WTC11 (cell line): ENCODE measurements around the gene SGCA. TPM values are rescaled to one million over a fixed set of nuclear protein-coding genes. Genes with fewer than 3 reads are reported as not detected.

Experiments
- ATAC-seq: fragments of 200-7000 bp; cut with Tn5 transposase; 2 replicates; pipeline ENCODE4 v1.10.0; 2021; ENCODE audit warnings: mild to moderate bottlenecking, moderate library complexity
- CTCF ChIA-PET: fragments of 300-600 bp; sonication (Branson Sonifier 250); formaldehyde crosslinking; loops from one replicate; lab custom pipeline; 2021; ENCODE audit warnings: antibody characterized with exemption; lab: Charles Lee
- POLR2A ChIA-PET: fragments of 350-600 bp; sonication (Branson Sonifier 250); formaldehyde crosslinking; loops from one replicate; lab custom pipeline; 2021; ENCODE audit warnings: antibody characterized with exemption; lab: Charles Lee
- DNase-seq: peaks from one replicate; pipeline ENCODE4 v3.0.0; 2021; ENCODE audit warnings: low spot score
- H3K27ac Mint-ChIP-seq: 2 replicates; pipeline ENCODE4 v1.8.0; 2021; ENCODE audit warnings: mixed read lengths
- H3K27me3 Mint-ChIP-seq: 2 replicates; pipeline ENCODE4 v1.8.0; 2021; ENCODE audit warnings: low read depth, mild to moderate bottlenecking, moderate library complexity, mixed read lengths
- H3K36me3 Mint-ChIP-seq: 2 replicates; pipeline ENCODE4 v1.8.0; 2021; ENCODE audit warnings: mixed read lengths
- H3K4me1 Mint-ChIP-seq: 2 replicates; pipeline ENCODE4 v1.8.0; 2022; ENCODE audit warnings: mixed read lengths
- H3K4me3 Mint-ChIP-seq: 2 replicates; pipeline ENCODE4 v1.8.0; 2021; ENCODE audit warnings: mild to moderate bottlenecking, moderate library complexity, mixed read lengths
- H3K9me3 Mint-ChIP-seq: 2 replicates; pipeline ENCODE4 v1.8.0; 2021; ENCODE audit warnings: mixed read lengths
- ATF2 ChIP-seq: sonication (generic); formaldehyde crosslinking; IDR thresholded peaks from 2 replicates; pipeline ENCODE4 v1.8.1; 2022; ENCODE audit warnings: low read depth, missing genetic modification reagents, borderline replicate concordance
- CREM ChIP-seq: sonication (generic); formaldehyde crosslinking; IDR thresholded peaks from 2 replicates; pipeline ENCODE4 v1.8.1; 2022; ENCODE audit warnings: mild to moderate bottlenecking, missing genetic modification reagents, moderate library complexity
- E2F1 ChIP-seq: sonication (generic); formaldehyde crosslinking; IDR thresholded peaks from 2 replicates; pipeline ENCODE4 v1.8.0; 2022; ENCODE audit warnings: mild to moderate bottlenecking, missing genetic modification reagents
- ELF4 ChIP-seq: sonication (generic); formaldehyde crosslinking; IDR thresholded peaks from 2 replicates; pipeline ENCODE4 v1.8.1; 2022; ENCODE audit warnings: low read depth, mild to moderate bottlenecking, moderate library complexity, missing genetic modification reagents
- FOXJ3 ChIP-seq: sonication (generic); formaldehyde crosslinking; IDR thresholded peaks from 2 replicates; pipeline ENCODE4 v1.9.0; 2021; ENCODE audit warnings: missing genetic modification reagents, mild to moderate bottlenecking, borderline replicate concordance
- FOXK1 ChIP-seq: sonication (generic); formaldehyde crosslinking; IDR thresholded peaks from 2 replicates; pipeline ENCODE4 v1.8.0; 2022; ENCODE audit warnings: mild to moderate bottlenecking, moderate library complexity, missing genetic modification reagents
- GRHL2 ChIP-seq: fragments of 250-450 bp; sonication (Bioruptor Pico); IDR thresholded peaks from 2 replicates; pipeline ENCODE4 v1.8.0; 2022; ENCODE audit warnings: mild to moderate bottlenecking, moderate library complexity; ENCODE audit not compliant: insufficient replicate concordance, severe bottlenecking
- GTF2I ChIP-seq: fragments of 250-450 bp; sonication (Bioruptor Pico); conservative IDR thresholded peaks from 2 replicates; pipeline ENCODE4 v1.4.0; 2021; ENCODE audit warnings: mild to moderate bottlenecking
- HMGXB4 ChIP-seq: sonication (generic); formaldehyde crosslinking; IDR thresholded peaks from 2 replicates; pipeline ENCODE4 v1.8.1; 2023; ENCODE audit warnings: mild to moderate bottlenecking, moderate library complexity, missing genetic modification reagents
- MXD4 ChIP-seq: fragments of 250-450 bp; sonication (Bioruptor Pico); IDR thresholded peaks from 2 replicates; pipeline ENCODE4 v1.8.0; 2021; ENCODE audit warnings: mild to moderate bottlenecking, moderate library complexity, borderline replicate concordance
- MYBL2 ChIP-seq: sonication (generic); formaldehyde crosslinking; IDR thresholded peaks from 2 replicates; pipeline ENCODE4 v1.8.1; 2023; ENCODE audit warnings: mild to moderate bottlenecking, moderate library complexity, missing genetic modification reagents
- NFATC4 ChIP-seq: fragments of 250-450 bp; sonication (Bioruptor Pico); IDR thresholded peaks from 2 replicates; pipeline ENCODE4 v1.9.0; 2021; ENCODE audit warnings: mild to moderate bottlenecking
- NR2C2 ChIP-seq: sonication (generic); formaldehyde crosslinking; IDR thresholded peaks from 2 replicates; pipeline ENCODE4 v1.8.0; 2022; ENCODE audit warnings: mild to moderate bottlenecking, missing genetic modification reagents
- RORB ChIP-seq: fragments of 250-450 bp; sonication (Bioruptor Pico); IDR thresholded peaks from 2 replicates; pipeline ENCODE4 v1.9.0; 2021; ENCODE audit warnings: mild to moderate bottlenecking
- SMAD3 ChIP-seq: sonication (generic); formaldehyde crosslinking; IDR thresholded peaks from 2 replicates; pipeline ENCODE4 v1.8.0; 2022; ENCODE audit warnings: missing genetic modification reagents, mild to moderate bottlenecking, borderline replicate concordance
- SP1 ChIP-seq: sonication (generic); formaldehyde crosslinking; conservative IDR thresholded peaks from 2 replicates; pipeline ENCODE4 v1.8.1; 2022; ENCODE audit warnings: missing genetic modification reagents
- USF2 ChIP-seq: sonication (generic); formaldehyde crosslinking; IDR thresholded peaks from 2 replicates; pipeline ENCODE4 v1.8.1; 2023; ENCODE audit warnings: mild to moderate bottlenecking, missing genetic modification reagents, moderate library complexity
- ZMAT4 ChIP-seq: fragments of 250-450 bp; sonication (Bioruptor Pico); IDR thresholded peaks from 2 replicates; pipeline ENCODE4 v1.9.0; 2021; ENCODE audit warnings: mild to moderate bottlenecking
- ZNF121 ChIP-seq: sonication (generic); formaldehyde crosslinking; IDR thresholded peaks from 2 replicates; pipeline ENCODE4 v1.8.0; 2023; ENCODE audit warnings: missing genetic modification reagents
- ZNF396 ChIP-seq: fragments of 250-450 bp; sonication (Bioruptor Pico); IDR thresholded peaks from 2 replicates; pipeline ENCODE4 v1.8.0; 2021; ENCODE audit warnings: mild to moderate bottlenecking, moderate library complexity, borderline replicate concordance
- ZNF416 ChIP-seq: fragments of 250-450 bp; sonication (Bioruptor Pico); IDR thresholded peaks from 2 replicates; pipeline ENCODE4 v1.9.0; 2021; ENCODE audit warnings: mild to moderate bottlenecking, inconsistent platforms
- ZNF423 ChIP-seq: fragments of 250-450 bp; sonication (Bioruptor Pico); IDR thresholded peaks from 2 replicates; pipeline ENCODE4 v2.1.2; 2022; ENCODE audit warnings: mild to moderate bottlenecking, moderate library complexity
- ZNF425 ChIP-seq: fragments of 250-450 bp; sonication (Bioruptor Pico); conservative IDR thresholded peaks from 2 replicates; pipeline ENCODE4 v1.9.0; 2021; ENCODE audit warnings: mild to moderate bottlenecking
- total RNA-seq: library from RNA; stranded (reverse); gene quantifications from 3 replicates; pipeline ENCODE4 v1.2.3, GENCODE V29; 2021

Gene SGCA
- total RNA-seq, 1 experiment from 2014 or later: 1.0 TPM

GRCh38 chr17:50187751-50188530 lies 22.1 kb downstream of the SGCA start:
- Mint-ChIP-seq H3K36me3 (peaks cover 17% of the 10 kb centered on the region), H3K4me3 (no peak overlapping the region), H3K27me3 (no peaks in the 10 kb centered on the region; the same call in 1 of the 2 replicates), H3K4me1 (peaks cover 21% of the 10 kb centered on the region), H3K27ac (no peak overlapping the region), H3K9me3 (no peaks in the 10 kb centered on the region)
- DNase-seq (no peak), ATAC-seq (no peak)
- TF ChIP-seq MYBL2 (CRISPR knock-in tag) (no peak), ZNF396 (CRISPR knock-in tag) (no peak), CREM (CRISPR knock-in tag) (no peak), MXD4 (CRISPR knock-in tag) (no peak), ZNF121 (CRISPR knock-in tag) (no peak), RORB (CRISPR knock-in tag) (no peak), HMGXB4 (no peak), ATF2 (CRISPR knock-in tag) (no peak), GTF2I (CRISPR knock-in tag) (no peak), ELF4 (CRISPR knock-in tag) (no peak)
- POLR2A ChIA-PET: no interaction called here
- CTCF ChIA-PET: interaction anchor here (0.5 to 1.6 kb wide), 6 partner anchors 9 to 110 kb away, joined by 3 to 4 read pairs (median 4); no protein-coding TSS in a partner anchor

GRCh38 chr17:50188531-50188920 lies 22.7 kb downstream of the SGCA start:
- no peak for ATAC-seq
- Mint-ChIP-seq H3K27me3 (no peaks in the 10 kb centered on the region), H3K27ac (no peak overlapping the region), H3K4me3 (no peak overlapping the region), H3K9me3 (no peaks in the 10 kb centered on the region), H3K4me1 (peaks cover 17% of the 10 kb centered on the region), H3K36me3 (peaks cover 17% of the 10 kb centered on the region)
- no peak for DNase-seq
- ChIA-PET POLR2A (no interaction called here), CTCF (interaction anchor here (0.5 to 1.6 kb wide), 4 partner anchors 10 to 110 kb away, joined by 3 to 4 read pairs (median 4); no protein-coding TSS in a partner anchor)
- TF ChIP-seq ZMAT4 (CRISPR knock-in tag) (no peak), SP1 (CRISPR knock-in tag) (no peak), E2F1 (CRISPR knock-in tag) (no peak), GRHL2 (CRISPR knock-in tag) (no peak), NFATC4 (no peak), ZNF416 (no peak), CREM (CRISPR knock-in tag) (no peak), FOXJ3 (CRISPR knock-in tag) (no peak), ZNF423 (CRISPR knock-in tag) (no peak), NR2C2 (no peak), HMGXB4 (no peak), FOXK1 (CRISPR knock-in tag) (no peak), ZNF425 (CRISPR knock-in tag) (no peak), USF2 (CRISPR knock-in tag) (no peak), RORB (CRISPR knock-in tag) (no peak), MXD4 (CRISPR knock-in tag) (no peak), SMAD3 (no peak)
